Thyroid gland (tissue), 4 donors: ENCODE results near the gene PLAGL2. TPM values are rescaled to one million over a fixed set of nuclear protein-coding genes. Genes with fewer than 3 reads are reported as not detected.

Experiments
- DNase-seq, 2 donors: peaks; one replicate each; pipeline ENCODE4 v3.0.0-alpha.2; 2019
- H3K27ac ChIP-seq, 3 donors: fragments of 200-600 bp; sonication (generic); 1 replicate in 2 of 3; 2 replicates in 1 of 3; pipeline ENCODE4 v1.5.1; 2016 to 2019; ENCODE audit warnings: mild to moderate bottlenecking in 1 of 3, moderate library complexity in 1 of 3
- H3K27me3 ChIP-seq: fragments of 200-600 bp; sonication (generic); one replicate; pipeline ENCODE4 v1.5.1; 2019
- H3K36me3 ChIP-seq, 2 donors: fragments of 200-600 bp; sonication (generic); one replicate each; pipeline ENCODE4 v1.5.1; 2016 to 2019
- H3K4me1 ChIP-seq, 2 donors: fragments of 200-600 bp; sonication (generic); one replicate each; pipeline ENCODE4 v1.5.1; 2017 to 2019
- H3K4me3 ChIP-seq, 3 donors: fragments of 200-600 bp; sonication (generic); replicated peaks in 1 of 3; 1 replicate in 2 of 3; 2 replicates in 1 of 3; pipeline ENCODE4 v1.5.1; 2016; ENCODE audit warnings: mild to moderate bottlenecking in 1 of 3
- H3K9me3 ChIP-seq: fragments of 200-600 bp; sonication (generic); one replicate; pipeline ENCODE4 v1.5.1; 2017
- CTCF ChIP-seq, 6 experiments: fragments of 200-600 bp in 3 of 6; fragments of 450-650 bp in 3 of 6; sonication (generic) in 3 of 6; IDR thresholded peaks; one replicate each; pipeline ENCODE4 v1.5.1; 2016 to 2019; ENCODE audit warnings: antibody characterized with exemption in 6 of 6, mild to moderate bottlenecking in 2 of 6, inconsistent platforms in 1 of 6, moderate library complexity in 1 of 6
- POLR2A ChIP-seq, 2 donors: fragments of 450-650 bp; IDR thresholded peaks; one replicate each; pipeline ENCODE4 v1.6.1; 2017; ENCODE audit warnings: antibody characterized with exemption in 2 of 2, mild to moderate bottlenecking in 2 of 2, moderate library complexity in 1 of 2
- WGBS, 2 donors: methylation state at CpG; one replicate each; pipeline ENCODE4 v1.1.5; 2017; 5-methylcytosine and 5-hydroxymethylcytosine counted together
- intact Hi-C: fragments of 100-400 bp; cut with DNase I; formaldehyde crosslinking; loops from one replicate; pipeline ENCODE4 v1.15.1; 2023
- total RNA-seq, 4 donors: library from RNA; depleted of rRNA; stranded (reverse); fragments of >200 nt; gene quantifications; one replicate each; pipeline ENCODE4 v1.2.3, GENCODE V29; 2016

Gene PLAGL2
- total RNA-seq, 4 donors from 2014 or later: 6.5 to 11.7 (median 7.3) TPM

- H3K27me3 ChIP-seq: no peaks in the 10 kb centered on the region
- TF ChIP-seq CTCF (IDR thresholded peaks at IDR 0.05) (no peak), POLR2A (IDR thresholded peaks at IDR 0.05) (no peak)
- intact Hi-C loops: no loop called here
- peaks cover 53 to 59% of the 10 kb centered on the region in 2 donors for H3K36me3 ChIP-seq
- H3K9me3 ChIP-seq: no peaks in the 10 kb centered on the region
- no peak for DNase-seq
- peaks cover 0 to 9% of the 10 kb centered on the region in 2 donors for H3K4me1 ChIP-seq
- no peak overlapping the region for H3K27ac ChIP-seq
- no peak overlapping the region for H3K4me3 ChIP-seq
- WGBS, 2 donors: 77 to 90% methylated on average over 4 to 5 of the region's 5 CpGs
Measured at GRCh38 chr20:32159766-32160221, 47.7 kb downstream of the PLAGL2 start.

- Histone ChIP-seq H3K27me3 (no peaks in the 10 kb centered on the region), H3K4me1 (peaks cover 0 to 10% of the 10 kb centered on the region in 2 donors), H3K36me3 (peaks cover 46 to 57% of the 10 kb centered on the region in 2 donors), H3K9me3 (no peaks in the 10 kb centered on the region), H3K27ac (no peak overlapping the region), H3K4me3 (no peak overlapping the region)
- no peak for TF ChIP-seq CTCF (IDR thresholded peaks at IDR 0.05)
- no peak for TF ChIP-seq POLR2A (IDR thresholded peaks at IDR 0.05)
- 95 to 96% methylated on average over 4 of the region's 4 CpGs for WGBS, 2 donors
- intact Hi-C loops: no loop called here
- no peak for DNase-seq
Measured at GRCh38 chr20:32158943-32159660, 48.4 kb downstream of the PLAGL2 start.

DNA sequence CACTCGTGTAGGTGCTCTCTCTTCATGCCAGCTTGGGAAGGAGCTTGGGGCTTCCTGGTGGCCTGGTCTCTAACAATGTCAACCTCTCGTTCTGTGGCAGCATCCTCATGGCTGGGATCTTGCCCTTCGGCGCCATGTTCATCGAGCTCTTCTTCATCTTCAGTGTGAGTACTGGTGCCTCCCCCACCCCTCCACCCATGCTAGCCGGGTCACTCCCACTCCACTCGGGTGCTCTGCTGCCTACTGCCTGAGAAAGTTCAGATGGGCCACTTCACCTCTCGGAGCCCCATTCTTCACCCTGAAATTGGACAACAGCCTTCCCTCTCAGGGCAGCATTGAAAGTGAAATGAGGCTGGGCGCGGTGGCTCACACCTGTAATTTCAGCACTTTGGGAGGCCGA lies 49.2 kb downstream of the PLAGL2 start:
- Histone ChIP-seq H3K4me3 (no peak overlapping the region), H3K27me3 (no peaks in the 10 kb centered on the region), H3K4me1 (peaks cover 0 to 10% of the 10 kb centered on the region in 2 donors), H3K36me3 (peaks cover 51% of the 10 kb centered on the region in 2 donors), H3K9me3 (no peaks in the 10 kb centered on the region), H3K27ac (no peak overlapping the region)
- DNase-seq: no peak
- intact Hi-C loops: no loop called here
- TF ChIP-seq CTCF (IDR thresholded peaks at IDR 0.05) (no peak), POLR2A (IDR thresholded peaks at IDR 0.05) (no peak)
- 92 to 98% methylated on average over 11 of the region's 11 CpGs for WGBS, 2 donors

GRCh38 chr20:32157611-32158010 lies 49.9 kb downstream of the PLAGL2 start:
- 90 to 98% methylated on average over 5 to 13 of the region's 14 CpGs for WGBS, 2 donors
- Histone ChIP-seq H3K36me3 (peaks cover 48 to 49% of the 10 kb centered on the region in 2 donors), H3K27me3 (no peaks in the 10 kb centered on the region), H3K9me3 (no peaks in the 10 kb centered on the region), H3K27ac (no peak overlapping the region), H3K4me1 (peaks cover 0 to 10% of the 10 kb centered on the region in 2 donors), H3K4me3 (no peak overlapping the region)
- intact Hi-C loops: no loop called here
- DNase-seq: no peak
- TF ChIP-seq POLR2A (IDR thresholded peaks at IDR 0.05) (no peak), CTCF (IDR thresholded peaks at IDR 0.05) (no peak)
